ENCODE results near the gene DTWD1. TPM values are rescaled to one million over a fixed set of nuclear protein-coding genes. Genes with fewer than 3 reads are reported as not detected.
A peak's percentile ranks its signal among the peaks of the same experiment; 100 is the strongest.

DTWD1 gene
- total RNA-seq, 2 experiments from 2014 or later = 16.1 to 18.0 TPM

DNA sequence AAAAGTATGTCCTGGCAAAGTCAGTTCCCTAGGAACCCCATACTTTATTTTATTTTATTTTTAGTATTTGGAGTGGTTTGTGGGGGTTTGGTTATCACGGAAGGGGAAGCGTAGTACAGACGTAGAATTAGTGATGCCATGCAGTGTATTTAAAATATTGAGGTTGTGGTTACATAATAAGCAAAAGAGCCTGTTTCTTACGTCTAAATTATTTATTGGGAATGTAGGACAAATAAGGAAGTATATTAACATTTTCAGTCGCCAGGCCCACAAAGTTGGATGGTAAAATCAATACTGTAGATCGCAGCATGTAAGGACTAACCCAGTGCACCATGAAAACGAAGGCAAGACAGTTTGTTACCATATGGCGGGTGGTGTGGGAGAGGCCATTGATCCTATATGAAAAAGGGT, 558 bp downstream of the DTWD1 start:
- DNase-seq (no peak), ATAC-seq (no peak)
- Mint-ChIP-seq H3K27ac (peak overlapping the region; percentile 86), H3K9me3 (ENCODE audit: insufficient read depth) (peaks cover 13% of the 10 kb centered on the region), H3K36me3 (ENCODE audit: low read depth) (peaks cover 19% of the 10 kb centered on the region), H3K27me3 (ENCODE audit: low read depth) (no peaks in the 10 kb centered on the region), H3K4me3 (peak overlapping the region; percentile 86), H3K4me1 (ENCODE audit: low read depth) (peaks cover 45% of the 10 kb centered on the region)
- CTCF ChIA-PET = no interaction called here
- POLR2A ChIA-PET = interaction anchor here (1.5 kb wide), 1 partner anchor 743 kb away, joined by 5 read pairs; the partner anchor contains the start of gene EID1

DNA sequence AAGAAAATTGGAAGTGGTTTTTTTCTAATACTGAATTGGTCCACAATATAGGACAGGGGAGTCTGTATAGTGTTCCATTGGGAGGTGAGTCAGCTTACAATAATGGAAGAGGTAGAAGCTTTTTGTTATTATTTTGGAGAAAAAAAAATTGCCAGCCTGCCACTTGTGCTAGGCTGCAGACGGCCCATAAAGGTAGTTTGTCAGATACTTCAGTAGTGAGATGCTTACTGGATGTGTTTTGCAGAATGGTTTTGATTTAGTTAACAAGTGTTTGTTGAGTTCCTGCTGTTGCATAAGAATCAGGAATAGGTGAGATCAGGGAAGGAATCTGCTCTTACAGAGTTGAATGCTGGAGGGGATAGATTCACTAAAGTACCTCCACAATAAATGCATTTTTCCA, 1.0 kb downstream of the DTWD1 start:
- ChIA-PET POLR2A (no interaction called here), CTCF (no interaction called here)
- Mint-ChIP-seq H3K27me3 (ENCODE audit: low read depth) (no peaks in the 10 kb centered on the region), H3K9me3 (ENCODE audit: insufficient read depth) (peaks cover 13% of the 10 kb centered on the region), H3K4me3 (peak overlapping the region; percentile 86), H3K27ac (no peak overlapping the region), H3K36me3 (ENCODE audit: low read depth) (peaks cover 22% of the 10 kb centered on the region), H3K4me1 (ENCODE audit: low read depth) (peaks cover 45% of the 10 kb centered on the region)
- no peak for ATAC-seq
- no peak for DNase-seq

DNA sequence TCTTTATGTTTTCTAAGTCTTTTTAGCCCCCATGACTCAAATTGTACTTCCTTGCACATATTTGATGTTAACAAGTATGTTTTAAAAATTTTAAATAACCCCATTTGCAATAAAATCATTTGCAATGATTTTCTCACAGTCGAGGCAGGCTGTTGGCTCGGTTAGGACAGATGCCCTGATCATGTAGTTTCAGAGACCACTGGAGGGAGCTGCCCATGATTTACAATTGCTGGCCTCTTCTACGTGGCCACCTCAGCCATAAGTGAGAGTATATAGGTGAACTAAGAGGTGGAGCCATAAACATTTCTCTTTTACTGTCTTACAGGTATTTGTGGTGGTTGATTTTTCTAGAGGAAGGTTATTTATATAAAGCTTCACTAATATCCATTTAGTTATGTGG, 1.7 kb downstream of the DTWD1 start:
- no peak for ATAC-seq
- peaks cover 45% of the 10 kb centered on the region for H3K4me1 Mint-ChIP-seq (ENCODE audit: low read depth)
- H3K27ac Mint-ChIP-seq = no peak overlapping the region

DNA sequence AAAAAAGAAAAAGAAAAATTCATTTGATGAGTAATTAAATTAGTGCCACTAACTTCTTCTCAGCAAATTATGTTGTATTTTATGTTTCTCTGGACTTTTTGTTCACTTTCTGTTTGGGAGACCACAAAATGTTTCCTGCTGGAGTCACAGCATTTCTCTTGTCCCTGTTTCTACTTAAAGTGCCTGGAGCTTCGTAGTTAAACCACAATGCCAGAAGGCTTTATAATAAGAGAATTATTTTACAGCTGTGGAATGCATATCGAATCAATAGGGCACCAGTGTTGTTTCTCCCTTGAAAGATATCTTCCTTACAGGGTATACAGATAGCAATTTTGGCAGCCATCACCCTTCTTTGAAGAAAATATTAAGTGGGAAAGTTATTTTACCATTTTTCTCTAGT, 3.2 kb downstream of the DTWD1 start:
- H3K27me3 Mint-ChIP-seq (ENCODE audit: low read depth) = no peaks in the 10 kb centered on the region
- CTCF ChIA-PET = no interaction called here
- peaks cover 13% of the 10 kb centered on the region for H3K9me3 Mint-ChIP-seq (ENCODE audit: insufficient read depth)
- peaks cover 41% of the 10 kb centered on the region for H3K4me1 Mint-ChIP-seq (ENCODE audit: low read depth)
- DNase-seq = no peak
- H3K4me3 Mint-ChIP-seq = peak overlapping the region; percentile 51
- POLR2A ChIA-PET = no interaction called here
- ATAC-seq = no peak
- H3K36me3 Mint-ChIP-seq (ENCODE audit: low read depth) = peaks cover 29% of the 10 kb centered on the region
- peak overlapping the region; percentile 49 for H3K27ac Mint-ChIP-seq

More for the DNA sequence above, 1.7 kb downstream of the DTWD1 start:
- peaks cover 22% of the 10 kb centered on the region for H3K36me3 Mint-ChIP-seq (ENCODE audit: low read depth)
- H3K4me3 Mint-ChIP-seq = peak overlapping the region; percentile 12
- H3K9me3 Mint-ChIP-seq (ENCODE audit: insufficient read depth) = peaks cover 13% of the 10 kb centered on the region
- CTCF ChIA-PET = interaction anchor here (1.1 kb wide), 1 partner anchor 693 kb away, joined by 4 read pairs; no protein-coding TSS in a partner anchor
- no peak for DNase-seq
- H3K27me3 Mint-ChIP-seq (ENCODE audit: low read depth) = no peaks in the 10 kb centered on the region
- POLR2A ChIA-PET = interaction anchor here (0.6 kb wide), 1 partner anchor 1374 kb away, joined by 4 read pairs; no protein-coding TSS in a partner anchor

DNA sequence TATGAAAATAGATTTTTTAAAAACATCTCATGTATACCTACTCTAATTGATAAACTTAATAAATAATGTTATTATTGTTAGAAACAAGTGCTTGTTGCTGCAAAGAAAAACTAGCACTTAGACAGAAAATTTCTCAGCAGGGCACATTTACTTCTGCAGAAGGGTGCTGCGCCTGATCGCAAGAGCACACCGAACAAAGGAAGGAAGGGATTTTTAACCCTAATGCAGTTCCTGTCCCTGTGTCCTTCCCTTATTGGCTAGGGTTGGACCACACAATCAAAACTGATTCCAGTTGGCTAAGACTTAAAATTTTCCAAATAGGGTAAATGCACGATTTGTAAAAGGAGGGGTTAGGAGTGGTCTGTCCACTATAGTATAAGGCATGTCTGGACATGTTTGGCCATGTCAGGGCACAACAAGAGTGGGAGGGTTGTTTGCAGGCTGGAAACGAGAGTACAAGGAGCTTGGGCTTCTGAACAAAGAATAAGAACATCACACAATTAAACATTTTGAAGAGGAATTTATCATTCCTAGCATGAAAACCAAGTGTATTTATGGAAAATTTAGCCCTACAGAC, 4.7 kb downstream of the DTWD1 start:
- no peaks in the 10 kb centered on the region for H3K27me3 Mint-ChIP-seq (ENCODE audit: low read depth)
- POLR2A ChIA-PET = no interaction called here
- H3K9me3 Mint-ChIP-seq (ENCODE audit: insufficient read depth) = peaks cover 13% of the 10 kb centered on the region
- H3K4me3 Mint-ChIP-seq = no peak overlapping the region
- no peak overlapping the region for H3K27ac Mint-ChIP-seq
- CTCF ChIA-PET = no interaction called here
- DNase-seq = no peak
- H3K36me3 Mint-ChIP-seq (ENCODE audit: low read depth) = peaks cover 35% of the 10 kb centered on the region
- H3K4me1 Mint-ChIP-seq (ENCODE audit: low read depth) = peaks cover 34% of the 10 kb centered on the region
- no peak for ATAC-seq

DNA sequence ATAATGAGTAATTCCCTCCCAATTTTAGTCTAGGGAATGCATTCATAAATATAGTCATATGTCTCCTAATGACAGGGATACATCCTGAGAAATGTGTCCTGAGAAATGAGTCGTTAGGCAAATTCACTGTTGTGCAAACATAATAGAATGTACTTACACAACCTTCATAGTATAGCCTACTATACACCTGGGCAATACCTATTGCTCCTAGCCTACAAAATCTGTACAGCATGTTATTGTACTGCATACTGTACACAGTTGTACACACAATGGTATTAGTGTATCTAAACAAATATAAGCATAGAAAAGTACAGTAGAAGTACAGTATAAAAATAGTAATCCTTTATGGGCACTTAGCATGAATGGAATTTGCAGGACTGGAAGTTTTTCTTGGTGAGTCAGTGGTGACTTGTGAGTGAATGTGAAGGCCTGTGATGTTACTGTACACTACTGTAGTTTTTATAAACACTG, 6.6 kb downstream of the DTWD1 start:
- ATAC-seq (no peak), DNase-seq (no peak)
- Mint-ChIP-seq H3K4me1 (ENCODE audit: low read depth) (peaks cover 22% of the 10 kb centered on the region), H3K9me3 (ENCODE audit: insufficient read depth) (peaks cover 13% of the 10 kb centered on the region), H3K4me3 (no peak overlapping the region), H3K27me3 (ENCODE audit: low read depth) (no peaks in the 10 kb centered on the region), H3K27ac (no peak overlapping the region), H3K36me3 (ENCODE audit: low read depth) (peaks cover 36% of the 10 kb centered on the region)
- CTCF ChIA-PET = no interaction called here
- POLR2A ChIA-PET = no interaction called here

DNA sequence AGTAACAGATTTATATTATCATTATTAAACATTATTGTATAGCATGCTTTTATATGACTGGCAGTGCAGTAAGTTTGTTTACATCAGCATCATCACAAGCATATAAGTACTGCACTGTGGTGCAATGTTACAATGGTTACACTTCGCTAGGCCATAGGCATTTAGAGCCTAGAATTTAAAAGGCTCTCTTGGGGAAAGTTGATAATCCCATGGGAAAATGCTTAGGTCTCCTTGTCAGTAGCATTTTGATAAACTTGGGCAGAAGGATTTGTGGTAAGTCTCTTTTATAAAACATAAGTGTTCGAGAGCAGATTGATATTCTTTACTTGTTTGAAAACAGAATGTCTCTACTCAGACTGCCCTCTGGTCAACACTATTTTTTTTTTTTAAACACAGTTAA, 7.5 kb downstream of the DTWD1 start:
- H3K4me1 Mint-ChIP-seq (ENCODE audit: low read depth) = peaks cover 13% of the 10 kb centered on the region
- CTCF ChIA-PET = no interaction called here

DNA sequence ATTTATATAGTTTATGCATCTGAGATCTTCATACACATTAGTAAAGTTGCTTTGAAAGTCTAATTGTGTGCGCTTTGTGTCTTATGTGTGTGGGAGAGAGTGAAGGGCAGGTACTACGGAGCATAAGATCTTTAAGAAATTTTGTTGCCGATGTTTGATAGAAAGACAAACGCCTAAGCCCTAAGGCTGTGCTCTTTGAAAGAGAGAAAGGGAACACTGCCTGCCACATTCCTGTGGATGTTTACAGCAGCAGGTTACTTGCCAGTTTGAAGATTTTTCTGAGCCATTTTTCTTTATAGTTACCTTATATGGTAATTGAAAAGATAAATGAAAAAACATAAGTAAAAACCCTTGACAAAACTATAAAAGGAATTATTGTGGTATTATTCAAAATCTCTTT, 17.0 kb downstream of the DTWD1 start:
- ChIA-PET CTCF (no interaction called here), POLR2A (no interaction called here)
- Mint-ChIP-seq H3K27ac (no peak overlapping the region), H3K4me3 (no peak overlapping the region), H3K27me3 (ENCODE audit: low read depth) (no peaks in the 10 kb centered on the region), H3K36me3 (ENCODE audit: low read depth) (peaks cover 18% of the 10 kb centered on the region), H3K4me1 (ENCODE audit: low read depth) (no peaks in the 10 kb centered on the region), H3K9me3 (ENCODE audit: insufficient read depth) (no peaks in the 10 kb centered on the region)
- DNase-seq (no peak), ATAC-seq (no peak)

More for the DNA sequence above, 7.5 kb downstream of the DTWD1 start:
- no peak overlapping the region for H3K4me3 Mint-ChIP-seq
- POLR2A ChIA-PET = no interaction called here
- ATAC-seq (no peak), DNase-seq (no peak)
- peaks cover 35% of the 10 kb centered on the region for H3K36me3 Mint-ChIP-seq (ENCODE audit: low read depth)
- no peaks in the 10 kb centered on the region for H3K27me3 Mint-ChIP-seq (ENCODE audit: low read depth)
- H3K9me3 Mint-ChIP-seq (ENCODE audit: insufficient read depth) = peaks cover 13% of the 10 kb centered on the region
- H3K27ac Mint-ChIP-seq = no peak overlapping the region

DNA sequence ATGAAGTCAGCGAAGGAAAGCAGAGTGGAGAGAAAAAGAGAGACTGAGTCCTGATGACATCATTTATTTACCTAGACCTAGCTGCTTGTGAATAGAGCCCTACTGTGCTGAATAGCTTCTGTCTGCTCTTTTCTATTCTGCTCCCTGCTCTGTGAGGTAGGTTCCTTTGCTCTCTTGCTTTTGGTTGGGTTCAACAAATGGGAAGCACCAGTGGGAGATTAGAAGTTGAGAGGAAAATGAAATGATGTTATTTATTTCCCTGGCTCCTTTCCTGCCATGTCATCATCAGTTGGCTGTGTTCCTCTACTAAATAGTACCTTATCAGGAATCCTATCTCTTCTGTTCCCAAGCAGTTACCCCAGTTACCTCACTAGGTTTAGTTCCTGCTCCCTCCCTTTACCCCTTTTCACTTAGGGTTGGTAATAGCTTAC, 23.5 kb downstream of the DTWD1 start:
- no peaks in the 10 kb centered on the region for H3K9me3 Mint-ChIP-seq (ENCODE audit: insufficient read depth)
- POLR2A ChIA-PET = no interaction called here

DNA sequence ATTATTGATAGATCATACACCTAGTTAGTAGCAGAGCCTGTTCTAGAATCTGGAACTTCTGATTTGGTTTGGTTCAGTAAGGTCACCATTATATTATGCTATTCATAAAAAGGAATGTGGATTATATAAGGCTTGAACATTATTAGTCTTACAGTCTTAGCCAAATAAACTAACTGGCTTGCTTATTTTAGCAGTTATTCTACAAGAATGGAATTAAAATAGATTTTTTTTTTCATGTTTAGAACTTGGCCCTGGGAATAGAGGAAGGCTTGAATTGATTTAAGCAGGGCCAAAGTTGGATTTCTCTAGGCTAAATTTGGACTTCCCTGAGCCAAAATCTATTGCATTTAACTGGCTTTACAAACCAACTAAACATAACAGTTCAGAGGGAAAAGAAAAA, 24.4 kb downstream of the DTWD1 start:
- POLR2A ChIA-PET = no interaction called here
- no peaks in the 10 kb centered on the region for H3K4me1 Mint-ChIP-seq (ENCODE audit: low read depth)
- no peak overlapping the region for H3K4me3 Mint-ChIP-seq
- ATAC-seq (no peak), DNase-seq (no peak)
- CTCF ChIA-PET = no interaction called here
- no peak overlapping the region for H3K27ac Mint-ChIP-seq
- no peaks in the 10 kb centered on the region for H3K9me3 Mint-ChIP-seq (ENCODE audit: insufficient read depth)
- H3K27me3 Mint-ChIP-seq (ENCODE audit: low read depth) = no peaks in the 10 kb centered on the region
- H3K36me3 Mint-ChIP-seq (ENCODE audit: low read depth) = peaks cover 13% of the 10 kb centered on the region

More for the DNA sequence above, 23.5 kb downstream of the DTWD1 start:
- Mint-ChIP-seq H3K4me1 (ENCODE audit: low read depth) (no peaks in the 10 kb centered on the region), H3K36me3 (ENCODE audit: low read depth) (peaks cover 13% of the 10 kb centered on the region), H3K27me3 (ENCODE audit: low read depth) (no peaks in the 10 kb centered on the region), H3K4me3 (no peak overlapping the region), H3K27ac (no peak overlapping the region)
- CTCF ChIA-PET = no interaction called here
- ATAC-seq (no peak), DNase-seq (no peak)

DNA sequence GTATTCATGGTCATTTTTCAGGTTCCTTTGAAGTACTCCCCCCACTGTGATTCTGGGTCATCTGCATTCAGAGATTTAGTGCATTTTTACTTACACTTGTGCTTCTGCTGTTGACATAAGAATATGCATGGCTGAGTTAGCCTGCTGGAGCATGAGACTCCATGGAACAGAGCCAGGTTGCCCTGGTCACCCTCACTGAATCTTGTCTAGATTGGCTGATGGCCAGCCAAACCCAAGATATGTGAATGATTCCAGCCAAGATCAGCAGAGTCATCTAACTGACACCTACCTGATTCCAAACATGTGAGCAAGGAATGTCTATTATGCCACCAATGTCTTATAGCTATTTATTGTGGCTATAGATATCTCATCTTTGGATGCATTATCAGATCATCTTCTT, 25.1 kb downstream of the DTWD1 start:
- no peaks in the 10 kb centered on the region for H3K27me3 Mint-ChIP-seq (ENCODE audit: low read depth)
- H3K4me1 Mint-ChIP-seq (ENCODE audit: low read depth) = no peaks in the 10 kb centered on the region
- no peak for DNase-seq
- no peaks in the 10 kb centered on the region for H3K9me3 Mint-ChIP-seq (ENCODE audit: insufficient read depth)
- H3K36me3 Mint-ChIP-seq (ENCODE audit: low read depth) = peaks cover 13% of the 10 kb centered on the region
- CTCF ChIA-PET = no interaction called here
- POLR2A ChIA-PET = no interaction called here
- no peak overlapping the region for H3K4me3 Mint-ChIP-seq
- no peak overlapping the region for H3K27ac Mint-ChIP-seq
- ATAC-seq = no peak

DNA sequence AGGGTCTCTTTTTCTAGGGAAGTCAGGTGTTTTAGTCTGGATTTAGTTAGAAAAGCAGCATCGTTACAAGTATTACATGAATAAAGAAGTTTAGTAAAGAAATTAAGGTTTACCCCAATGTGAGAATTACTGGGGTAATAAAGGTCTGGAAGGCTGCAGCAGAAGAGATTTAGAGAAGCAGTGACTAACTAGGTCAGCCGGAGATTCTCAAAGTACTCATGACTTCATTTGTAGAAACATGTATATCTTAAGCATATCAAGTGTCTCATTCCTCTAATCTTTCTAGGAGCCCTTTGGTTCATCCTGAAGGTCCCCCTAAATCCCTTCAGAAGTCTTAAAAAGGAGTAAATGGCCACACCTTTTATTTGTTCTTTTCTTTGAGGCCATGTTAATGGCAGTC, 26.0 kb downstream of the DTWD1 start:
- CTCF ChIA-PET = no interaction called here
- Mint-ChIP-seq H3K4me1 (ENCODE audit: low read depth) (no peaks in the 10 kb centered on the region), H3K4me3 (no peak overlapping the region), H3K27me3 (ENCODE audit: low read depth) (no peaks in the 10 kb centered on the region), H3K9me3 (ENCODE audit: insufficient read depth) (no peaks in the 10 kb centered on the region), H3K27ac (no peak overlapping the region), H3K36me3 (ENCODE audit: low read depth) (peaks cover 13% of the 10 kb centered on the region)
- ATAC-seq (no peak), DNase-seq (no peak)
- POLR2A ChIA-PET = no interaction called here

DNA sequence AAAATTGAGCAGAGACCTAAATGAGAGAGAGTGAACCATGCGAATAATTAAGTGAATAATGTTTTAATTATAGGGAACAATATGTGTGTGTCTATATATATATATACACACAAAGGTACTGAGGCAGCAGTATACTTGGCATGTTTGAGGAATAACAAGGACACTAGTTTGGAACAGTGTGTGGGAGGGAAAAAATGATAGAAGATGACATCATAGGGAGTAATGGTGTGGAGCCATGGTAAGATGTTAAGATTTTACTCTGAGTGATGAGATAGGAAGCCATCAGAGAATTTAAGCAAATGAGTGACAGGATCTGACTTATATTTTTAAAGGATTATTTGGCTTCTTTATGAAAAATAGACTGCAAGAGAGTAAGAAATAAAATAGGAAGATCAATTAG, 29.1 kb downstream of the DTWD1 start:
- CTCF ChIA-PET = no interaction called here
- POLR2A ChIA-PET = no interaction called here
- Mint-ChIP-seq H3K27ac (no peak overlapping the region), H3K4me1 (ENCODE audit: low read depth) (no peaks in the 10 kb centered on the region), H3K27me3 (ENCODE audit: low read depth) (no peaks in the 10 kb centered on the region), H3K9me3 (ENCODE audit: insufficient read depth) (peaks cover 18% of the 10 kb centered on the region), H3K36me3 (ENCODE audit: low read depth) (peaks cover 2% of the 10 kb centered on the region), H3K4me3 (no peak overlapping the region)
- ATAC-seq (no peak), DNase-seq (no peak)
